HG03039 (cell line): ENCODE measurements around the gene PRKAG2.

Source experiments
- ATAC-seq: cut with Tn5 transposase; IDR thresholded peaks from one replicate; pipeline ENCODE4 v1.9.1; 2021; ENCODE audit warnings: mild to moderate bottlenecking, moderate library complexity; ENCODE audit not compliant: unreplicated experiment

The PRKAG2 gene

GRCh38 chr7:151665368-151665767, 211.5 kb downstream of the PRKAG2 start:
- no peak for ATAC-seq

DNA sequence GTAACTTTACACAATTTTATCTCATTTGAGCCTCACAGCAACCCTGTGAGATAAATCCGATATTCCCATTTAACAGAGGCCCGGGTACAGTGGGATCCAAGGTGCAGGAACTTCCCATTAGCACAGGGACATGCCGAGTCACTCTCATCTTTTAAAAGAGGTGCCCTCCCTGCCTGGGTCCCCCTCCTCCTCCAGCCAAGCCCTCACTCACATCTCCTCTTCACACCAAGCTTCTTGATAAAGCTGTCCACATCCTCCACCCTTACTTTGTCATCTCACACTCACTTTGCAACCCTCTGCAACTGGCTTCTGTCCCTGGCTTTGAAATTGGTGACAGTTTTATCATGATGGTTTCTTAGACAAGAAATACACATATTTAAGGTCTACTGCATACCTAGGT, 212.6 kb downstream of the PRKAG2 start:
- ATAC-seq: no peak

DNA sequence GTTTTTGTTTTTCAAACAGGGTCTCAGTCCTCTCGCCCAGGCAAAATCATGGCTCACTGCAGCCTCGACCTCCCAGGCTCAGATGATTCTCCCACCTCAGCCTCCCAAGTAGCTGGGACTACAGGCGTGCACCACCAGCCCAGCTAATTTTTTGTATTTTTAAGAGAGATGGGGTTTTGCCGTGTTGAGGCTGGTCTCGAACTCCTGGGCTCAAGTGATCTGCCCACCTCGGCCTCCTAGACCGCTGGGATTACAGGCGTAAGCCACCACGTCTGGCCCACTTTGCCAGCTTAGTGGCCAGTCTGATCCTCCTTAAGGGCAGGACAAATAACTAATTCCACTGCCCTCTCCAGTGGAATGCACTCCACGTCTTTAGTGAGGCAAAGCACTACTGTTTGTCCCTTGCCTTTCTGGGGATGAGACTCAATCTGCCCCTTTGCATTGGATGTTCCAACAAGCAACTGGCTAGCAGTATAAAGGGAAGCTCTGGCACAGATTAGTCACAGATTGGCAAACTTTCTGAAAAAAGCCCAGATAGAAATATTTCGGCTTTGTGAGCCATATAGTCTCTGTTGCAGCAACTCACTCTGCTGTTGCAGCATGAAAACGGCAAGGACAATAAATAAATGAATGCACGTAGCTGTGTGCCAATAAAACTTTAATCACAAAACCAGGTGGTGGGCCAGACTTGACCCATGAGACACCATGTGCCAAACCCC, 213.4 kb downstream of the PRKAG2 start:
- ATAC-seq: no peak

- ATAC-seq: no peak
These were observed 214.6 kb downstream of the PRKAG2 start for GRCh38 chr7:151662251-151662826.

- ATAC-seq: no peak
These were observed 215.3 kb downstream of the PRKAG2 start for GRCh38 chr7:151661587-151661986.

DNA sequence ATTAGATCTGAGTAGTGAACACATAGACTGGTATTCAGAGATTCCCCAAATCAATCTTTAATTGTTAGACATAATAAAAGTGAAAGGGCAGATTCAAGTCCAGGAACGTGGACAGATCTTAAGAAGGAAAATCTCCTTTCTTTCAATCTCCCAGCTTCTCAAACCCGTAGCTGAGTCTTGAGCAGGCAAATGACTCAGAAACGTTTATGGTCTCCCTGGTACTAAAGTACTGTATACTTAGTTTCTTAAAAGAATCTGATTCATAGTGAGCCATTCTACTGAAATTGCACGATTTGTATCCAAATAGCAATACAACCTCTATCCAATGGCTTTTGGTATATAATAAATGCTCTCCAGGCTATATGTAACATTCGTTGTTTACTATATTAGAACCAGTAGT, 216.8 kb downstream of the PRKAG2 start:
- no peak for ATAC-seq

GRCh38 chr7:151659219-151659618, 217.7 kb downstream of the PRKAG2 start:
- ATAC-seq: no peak

DNA sequence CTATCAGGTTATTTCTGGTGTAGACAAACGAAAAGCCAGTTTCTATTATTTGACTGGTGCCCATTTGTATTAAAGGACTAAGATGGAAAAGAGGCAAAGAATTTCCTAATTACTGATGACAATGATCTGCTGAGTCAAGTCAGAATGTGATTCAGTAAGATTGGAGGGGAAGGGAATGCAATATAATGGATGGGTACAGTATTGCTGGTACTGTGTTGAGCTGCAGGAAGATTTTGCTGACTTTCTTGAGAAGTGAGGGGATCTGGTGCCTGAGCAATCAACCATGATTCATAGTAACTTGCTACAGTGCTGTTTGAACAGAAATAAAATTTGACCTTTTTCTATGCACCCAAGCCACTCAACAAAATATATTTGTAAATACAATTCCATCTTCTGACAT, 218.1 kb downstream of the PRKAG2 start:
- ATAC-seq: no peak

DNA sequence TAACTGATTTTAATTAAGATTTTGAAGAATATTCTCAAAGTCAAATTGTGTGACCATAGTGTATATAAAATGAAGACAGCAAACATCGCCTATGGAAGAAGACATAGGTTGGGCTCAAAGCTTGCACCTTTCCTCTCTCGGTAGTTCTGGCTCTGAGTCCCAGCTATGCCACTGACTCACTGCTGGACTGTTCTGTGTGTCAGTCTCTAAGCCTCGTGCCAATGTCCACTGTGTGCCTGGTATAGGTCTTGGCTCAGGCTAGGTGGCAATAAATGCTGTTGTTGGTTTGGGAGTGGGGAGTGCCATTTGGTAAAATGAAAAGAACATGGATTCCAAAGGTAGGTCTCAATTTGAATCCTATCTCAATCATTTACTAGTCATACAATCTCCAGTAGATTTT, 219.7 kb downstream of the PRKAG2 start:
- ATAC-seq: no peak

DNA sequence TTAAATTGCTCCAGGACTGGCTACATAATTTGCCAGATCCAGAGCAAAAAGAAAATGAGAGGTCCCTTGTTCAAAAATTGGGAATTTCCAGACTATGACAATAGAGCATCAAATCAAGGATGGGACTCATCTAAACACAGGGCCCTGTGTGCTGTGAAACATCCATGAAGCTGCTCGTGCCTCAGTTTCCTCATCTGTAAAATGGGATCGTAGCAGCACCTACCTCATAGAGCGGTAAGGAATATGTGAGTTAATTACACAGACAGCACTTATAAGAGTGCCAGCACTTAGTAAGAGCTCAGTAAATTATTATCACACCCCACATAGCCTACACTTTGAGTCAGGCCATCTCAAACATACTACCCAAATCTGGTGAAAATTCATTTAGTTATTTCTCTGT, 221.4 kb downstream of the PRKAG2 start:
- no peak for ATAC-seq

GRCh38 chr7:151652111-151652510, 224.8 kb downstream of the PRKAG2 start:
- no peak for ATAC-seq

- no peak for ATAC-seq
These were observed 226.8 kb downstream of the PRKAG2 start for GRCh38 chr7:151650161-151650560.

GRCh38 chr7:151648429-151648828, 228.5 kb downstream of the PRKAG2 start:
- ATAC-seq: no peak

DNA sequence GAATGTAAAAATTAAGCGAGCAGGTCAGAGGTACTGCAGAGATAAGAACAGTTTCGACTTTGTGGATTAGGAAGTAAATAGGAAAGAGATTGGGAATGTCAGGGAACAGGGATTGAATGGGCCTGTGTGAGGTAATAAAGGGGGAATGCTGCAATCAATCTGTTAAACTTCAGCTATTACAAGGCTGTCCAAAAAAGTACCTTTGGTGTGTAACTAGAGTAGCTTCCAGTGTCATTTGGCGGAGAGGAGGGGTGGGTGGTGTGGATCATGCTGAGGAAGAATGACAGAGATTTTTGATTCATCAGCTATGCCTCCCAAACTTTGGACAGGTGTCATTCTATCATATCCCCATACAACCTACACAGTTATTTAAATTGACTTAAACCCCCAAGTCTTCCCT, 229.0 kb downstream of the PRKAG2 start:
- no peak for ATAC-seq

- no peak for ATAC-seq
These were observed 229.9 kb downstream of the PRKAG2 start for GRCh38 chr7:151647006-151647405.

- no peak for ATAC-seq
These were observed 231.6 kb downstream of the PRKAG2 start for GRCh38 chr7:151645311-151645710.

- ATAC-seq: no peak
These were observed 232.4 kb downstream of the PRKAG2 start for GRCh38 chr7:151644554-151644953.

- ATAC-seq: no peak
These were observed 234.2 kb downstream of the PRKAG2 start for GRCh38 chr7:151642746-151643145.

- ATAC-seq: no peak
These were observed 235.3 kb downstream of the PRKAG2 start for GRCh38 chr7:151641587-151641986.

DNA sequence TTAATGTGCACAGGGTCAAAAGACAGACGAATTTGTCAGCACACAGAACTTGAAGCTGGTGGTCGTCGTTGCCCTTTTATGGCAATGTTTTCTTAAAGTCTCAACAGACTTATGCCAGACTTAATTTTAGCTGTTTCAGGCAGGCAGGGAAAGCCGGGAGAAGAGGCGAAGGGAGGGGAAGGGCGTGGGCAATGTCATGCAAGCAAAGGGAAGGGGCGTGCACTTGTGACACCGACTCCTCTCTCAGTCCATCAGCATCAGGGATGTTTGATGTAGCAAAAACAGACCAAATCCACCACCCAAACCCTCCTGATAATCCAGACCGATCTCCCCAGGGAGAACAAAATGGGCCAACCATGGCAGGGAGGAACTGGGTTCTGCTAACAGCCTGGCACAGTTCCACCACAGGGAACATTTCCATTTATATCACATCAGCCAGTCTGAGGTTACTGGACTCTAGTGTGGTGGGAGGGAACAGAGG, 239.1 kb downstream of the PRKAG2 start:
- ATAC-seq: no peak

DNA sequence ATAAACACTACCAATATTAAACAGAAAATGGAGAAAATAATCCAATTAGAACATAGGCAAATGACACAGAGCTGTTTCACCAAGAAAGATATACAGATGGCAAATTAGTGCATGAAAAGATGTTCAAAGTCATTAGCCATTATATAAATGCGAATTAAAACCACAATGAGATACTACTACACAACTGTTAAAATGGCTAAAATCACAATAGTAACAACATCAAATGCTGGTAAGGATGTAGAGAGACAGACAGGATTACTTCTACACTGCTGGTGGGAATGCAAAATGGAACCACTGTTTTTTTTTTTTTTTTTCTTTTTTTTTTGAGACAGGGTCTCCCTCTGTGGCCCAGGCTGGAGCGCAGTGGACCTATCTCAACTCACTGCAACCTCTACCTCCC, 242.3 kb downstream of the PRKAG2 start:
- ATAC-seq: no peak

DNA sequence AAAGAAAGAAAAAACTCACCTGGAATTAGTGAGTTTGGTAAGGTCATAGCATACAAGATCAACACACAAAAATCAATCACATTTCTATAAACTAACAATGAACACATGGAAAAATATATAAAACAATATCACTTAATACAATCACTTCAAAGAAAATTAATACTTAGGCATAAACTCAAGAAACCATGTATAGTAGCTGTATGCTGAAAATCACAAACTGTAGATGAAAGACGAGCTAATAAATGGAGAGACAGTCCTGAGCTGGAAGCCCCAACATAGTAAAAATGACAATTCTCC, 243.5 kb downstream of the PRKAG2 start:
- ATAC-seq: no peak
